Right atrium auricular region (tissue), 2 donors: ENCODE results near the gene CIROP. TPM values are rescaled to one million over a fixed set of nuclear protein-coding genes. Genes with fewer than 3 reads are reported as not detected.

Experiments
- DNase-seq: peaks from one replicate; pipeline ENCODE4 v3.0.0-alpha.2; 2019; ENCODE audit warnings: low spot score
- H3K27ac ChIP-seq, 2 donors: fragments of 200-600 bp; sonication (generic); 1 replicate in 1 of 2; 2 replicates in 1 of 2; pipeline ENCODE4 v1.5.1; 2016 to 2019
- H3K27me3 ChIP-seq, 2 donors: fragments of 200-600 bp; sonication (generic); one replicate each; pipeline versions ENCODE4 v1.5.1 to v1.6.0; 2017 to 2019
- H3K36me3 ChIP-seq: fragments of 200-600 bp; sonication (generic); one replicate; pipeline ENCODE4 v1.5.1; 2016
- H3K4me1 ChIP-seq, 2 donors: fragments of 200-600 bp; sonication (generic); one replicate each; pipeline versions ENCODE4 v1.5.1 to v1.6.0; 2017 to 2019
- H3K4me3 ChIP-seq, 2 donors: fragments of 200-600 bp; sonication (generic); 1 replicate in 1 of 2; 2 replicates in 1 of 2; pipeline ENCODE4 v1.5.1; 2017 to 2019; ENCODE audit warnings: mild to moderate bottlenecking in 1 of 2, moderate library complexity in 1 of 2
- H3K9me3 ChIP-seq, 2 donors: fragments of 200-600 bp; sonication (generic); one replicate each; pipeline ENCODE4 v1.5.1; 2019
- total RNA-seq, 2 donors: library from RNA; depleted of rRNA; stranded (reverse); fragments of >200 nt; gene quantifications; one replicate each; pipeline ENCODE4 v1.1.0, GENCODE V29; 2016
- TF ChIP-seq, protein P1 (sequence below), 2 donors: fragments of 200-600 bp; sonication (generic); IDR thresholded peaks; one replicate each; pipeline ENCODE4 v1.5.1; 2019; ENCODE audit warnings: antibody characterized with exemption in 2 of 2

The CIROP gene
- total RNA-seq, 2 donors from 2014 or later, result not detected

DNA sequence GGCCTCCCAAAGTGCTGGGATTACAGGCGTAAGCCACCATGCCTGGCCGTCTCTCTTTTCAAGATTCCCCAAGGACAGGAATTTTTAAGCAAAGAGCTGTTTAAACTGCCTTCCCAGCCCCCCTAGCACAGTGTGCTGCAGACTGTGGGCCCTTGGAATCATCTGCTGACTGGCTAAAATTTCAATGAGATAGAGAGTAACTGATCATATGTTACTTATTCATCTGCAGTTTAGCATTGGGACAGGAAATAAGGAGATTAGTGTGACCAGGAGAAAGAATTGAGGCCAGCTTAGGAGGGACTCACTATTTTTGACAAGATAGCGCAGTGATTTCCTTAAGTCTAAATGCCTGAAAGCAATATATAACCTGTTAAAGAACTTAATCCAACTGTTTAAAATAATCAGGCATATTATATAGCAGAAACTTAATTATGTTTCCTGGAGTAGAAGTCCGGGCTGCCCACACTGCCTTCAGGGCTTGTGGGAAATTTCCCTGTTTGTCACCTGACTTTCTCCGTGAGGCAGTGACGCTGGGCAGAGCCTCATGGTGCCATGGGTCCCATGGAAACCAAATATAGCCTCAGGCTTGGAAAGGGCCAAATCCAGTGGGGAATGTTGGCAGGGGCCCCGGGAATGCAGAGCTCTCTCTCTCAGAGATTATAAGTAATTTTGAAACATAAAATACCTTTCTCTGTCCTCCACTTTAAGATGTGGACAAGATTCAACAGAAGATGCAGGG, 37.1 kb upstream of the CIROP start:
- Histone ChIP-seq H3K27me3 (no peaks in the 10 kb centered on the region), H3K4me1 (peaks cover 0 to 46% of the 10 kb centered on the region in 2 donors), H3K27ac (peak overlapping the region; percentile 61 to 87), H3K36me3 (peaks cover 18% of the 10 kb centered on the region), H3K9me3 (no peaks in the 10 kb centered on the region), H3K4me3 (no peak overlapping the region)
- peak; percentile 78 for DNase-seq
- TF ChIP-seq, protein P1, sequence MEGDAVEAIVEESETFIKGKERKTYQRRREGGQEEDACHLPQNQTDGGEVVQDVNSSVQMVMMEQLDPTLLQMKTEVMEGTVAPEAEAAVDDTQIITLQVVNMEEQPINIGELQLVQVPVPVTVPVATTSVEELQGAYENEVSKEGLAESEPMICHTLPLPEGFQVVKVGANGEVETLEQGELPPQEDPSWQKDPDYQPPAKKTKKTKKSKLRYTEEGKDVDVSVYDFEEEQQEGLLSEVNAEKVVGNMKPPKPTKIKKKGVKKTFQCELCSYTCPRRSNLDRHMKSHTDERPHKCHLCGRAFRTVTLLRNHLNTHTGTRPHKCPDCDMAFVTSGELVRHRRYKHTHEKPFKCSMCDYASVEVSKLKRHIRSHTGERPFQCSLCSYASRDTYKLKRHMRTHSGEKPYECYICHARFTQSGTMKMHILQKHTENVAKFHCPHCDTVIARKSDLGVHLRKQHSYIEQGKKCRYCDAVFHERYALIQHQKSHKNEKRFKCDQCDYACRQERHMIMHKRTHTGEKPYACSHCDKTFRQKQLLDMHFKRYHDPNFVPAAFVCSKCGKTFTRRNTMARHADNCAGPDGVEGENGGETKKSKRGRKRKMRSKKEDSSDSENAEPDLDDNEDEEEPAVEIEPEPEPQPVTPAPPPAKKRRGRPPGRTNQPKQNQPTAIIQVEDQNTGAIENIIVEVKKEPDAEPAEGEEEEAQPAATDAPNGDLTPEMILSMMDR (IDR thresholded peaks at IDR 0.05), result no peak

DNA sequence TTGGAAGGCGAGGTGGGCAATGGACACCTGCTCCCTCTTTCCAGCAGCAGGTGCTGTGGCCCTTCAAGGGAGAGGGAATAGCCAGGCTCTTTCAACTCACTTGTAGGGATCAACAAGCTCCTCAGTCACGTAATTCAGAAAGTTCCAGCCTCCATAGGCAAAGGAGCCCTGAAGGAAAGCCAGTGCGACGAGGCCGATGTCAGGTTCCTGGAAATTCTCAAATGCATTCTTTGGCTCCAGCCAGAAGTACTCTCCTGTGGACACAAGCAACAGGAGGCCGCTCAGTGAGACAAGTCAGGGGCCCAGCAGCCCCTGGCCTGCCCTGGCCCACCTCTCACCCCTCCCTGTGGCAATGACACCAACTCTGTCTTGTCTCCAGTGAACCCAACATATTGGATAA, 35.6 kb upstream of the CIROP start:
- Histone ChIP-seq H3K4me3 (no peak overlapping the region), H3K27ac (no peak overlapping the region), H3K36me3 (peaks cover 18% of the 10 kb centered on the region), H3K4me1 (peaks cover 0 to 44% of the 10 kb centered on the region in 2 donors), H3K27me3 (no peaks in the 10 kb centered on the region), H3K9me3 (no peaks in the 10 kb centered on the region)
- DNase-seq, result no peak
- TF ChIP-seq, protein P1 (IDR thresholded peaks at IDR 0.05), result no peak

DNA sequence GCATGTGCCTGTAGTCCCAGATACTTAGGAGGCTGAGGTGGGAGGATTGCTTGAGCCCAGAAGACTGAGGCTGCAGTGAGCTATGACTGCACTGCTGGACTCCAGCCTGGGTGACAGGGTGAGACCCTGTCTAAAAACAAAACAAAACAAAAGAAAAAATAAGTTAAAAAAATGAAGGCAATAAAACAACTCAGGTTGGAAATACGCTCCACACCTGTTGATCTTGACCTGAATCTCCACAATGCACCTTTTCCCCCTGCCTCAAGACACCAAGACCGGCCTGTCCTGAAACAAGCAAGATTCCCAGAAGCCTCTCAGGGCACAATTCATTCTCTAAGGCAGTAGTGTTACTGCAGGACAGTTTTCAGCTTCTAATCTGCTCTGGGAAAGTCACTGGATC, 35.1 kb upstream of the CIROP start:
- Histone ChIP-seq H3K27ac (no peak overlapping the region), H3K36me3 (peaks cover 18% of the 10 kb centered on the region), H3K9me3 (no peaks in the 10 kb centered on the region), H3K4me3 (no peak overlapping the region), H3K27me3 (no peaks in the 10 kb centered on the region), H3K4me1 (peaks cover 0 to 44% of the 10 kb centered on the region in 2 donors)
- no peak for DNase-seq
- TF ChIP-seq, protein P1 (IDR thresholded peaks at IDR 0.05), result no peak

DNA sequence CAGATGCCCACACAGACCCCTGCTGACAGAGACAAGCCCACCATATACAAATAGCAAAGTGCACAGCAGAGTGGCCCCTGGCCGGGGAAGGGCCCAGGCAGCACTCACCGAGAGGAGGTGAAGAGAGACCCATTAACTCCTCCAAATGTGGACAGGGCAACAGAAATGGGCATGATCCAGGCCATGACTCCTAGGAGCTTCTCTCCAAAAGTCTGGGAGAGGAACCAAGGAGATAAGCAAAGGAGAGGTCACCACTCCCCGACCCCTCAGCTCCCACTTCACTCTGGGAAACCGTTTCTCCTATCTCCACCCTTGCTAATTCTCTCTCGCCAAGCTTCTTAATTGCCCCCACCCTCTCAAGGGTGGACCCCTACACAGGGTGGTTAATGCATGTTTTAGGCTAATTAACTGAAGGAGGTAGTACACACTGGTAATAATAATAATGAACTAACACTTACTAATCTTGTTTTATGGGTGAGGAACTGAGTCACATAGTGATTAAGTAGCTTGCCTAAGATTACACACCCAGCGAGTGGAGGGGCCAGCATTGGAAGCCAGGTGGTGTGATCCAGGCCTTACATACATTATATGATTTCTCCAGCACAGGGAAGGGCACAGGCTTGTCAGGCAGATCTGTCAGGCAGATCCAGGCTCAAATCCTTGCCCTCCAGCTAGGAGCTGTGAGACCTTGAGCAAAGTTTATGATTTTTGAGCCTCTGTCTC, 33.2 kb upstream of the CIROP start:
- H3K9me3 ChIP-seq, result no peaks in the 10 kb centered on the region
- no peaks in the 10 kb centered on the region for H3K27me3 ChIP-seq
- no peak overlapping the region for H3K4me3 ChIP-seq
- H3K36me3 ChIP-seq, result peaks cover 18% of the 10 kb centered on the region
- peak overlapping the region; percentile 48 to 68 for H3K27ac ChIP-seq
- DNase-seq, result no peak
- TF ChIP-seq, protein P1 (IDR thresholded peaks at IDR 0.05), result no peak
- H3K4me1 ChIP-seq, result peaks cover 0 to 39% of the 10 kb centered on the region in 2 donors

DNA sequence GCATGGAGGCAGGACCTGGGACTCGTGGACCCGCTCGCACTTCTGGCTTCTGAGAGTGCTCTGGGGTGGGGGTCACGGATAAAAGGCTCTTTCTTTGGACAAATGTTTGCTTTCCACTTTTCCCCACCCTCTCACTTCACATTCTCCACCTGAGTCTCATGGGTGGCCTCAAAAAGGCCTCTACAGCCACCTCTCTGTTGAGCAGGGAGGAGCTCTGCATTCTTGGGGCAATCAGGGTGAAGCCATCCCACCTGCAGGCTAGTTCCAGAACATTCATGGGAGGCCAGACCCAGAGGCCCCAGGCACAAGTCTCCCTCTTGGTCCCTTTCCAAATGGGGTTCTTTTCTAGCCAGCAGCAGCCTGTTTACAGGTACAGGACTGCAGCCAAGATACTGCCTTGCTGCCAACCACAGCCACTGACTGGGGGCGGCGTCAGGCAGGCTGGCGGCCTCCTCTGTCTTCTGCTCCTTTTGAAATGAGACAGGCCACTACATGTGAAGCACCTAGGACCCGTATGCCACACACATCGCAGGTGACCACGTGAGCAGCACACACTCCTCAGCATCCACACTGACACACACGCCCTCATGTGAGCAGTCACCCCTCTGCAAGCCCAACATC, 32.5 kb upstream of the CIROP start:
- no peak for DNase-seq
- Histone ChIP-seq H3K4me1 (peaks cover 0 to 32% of the 10 kb centered on the region in 2 donors), H3K36me3 (peaks cover 18% of the 10 kb centered on the region), H3K9me3 (no peaks in the 10 kb centered on the region), H3K4me3 (no peak overlapping the region), H3K27me3 (no peaks in the 10 kb centered on the region), H3K27ac (peak overlapping the region; percentile 48 to 68)
- TF ChIP-seq, protein P1 (IDR thresholded peaks at IDR 0.05), result no peak
